ENCODE measurements around the gene ENG. TPM values are rescaled to one million over a fixed set of nuclear protein-coding genes. Genes with fewer than 3 reads are reported as not detected.
"Not testable (repeated sequence)": the region's sequence is repeated elsewhere in the genome, so short reads cannot be mapped to it uniquely, and the experiment has no call there.

ENG gene
- total RNA-seq, 1 donor from 2014 or later = 675 TPM

GRCh38 chr9:127884427-127884911 is 30.0 kb upstream of the ENG start:
- DNase-seq (ENCODE audit: low spot score in 2 of 2) = no peak
- intact Hi-C loops (cut with DNase I) = no loop called here
- Histone ChIP-seq H3K4me3 (no peak overlapping the region), H3K4me1 (peaks cover 0 to 11% of the 10 kb centered on the region in 2 donors), H3K27me3 (no peaks in the 10 kb centered on the region), H3K9me3 (no peaks in the 10 kb centered on the region), H3K27ac (peak overlapping the region; percentile 59 to 63), H3K36me3 (peaks cover 32 to 40% of the 10 kb centered on the region in 2 donors)
- TF ChIP-seq CTCF (IDR thresholded peaks at IDR 0.05) = no peak

- Histone ChIP-seq H3K27ac (peak overlapping the region; percentile 59 to 63), H3K27me3 (no peaks in the 10 kb centered on the region)
- intact Hi-C loops (cut with DNase I) = no loop called here
These were observed 29.5 kb upstream of the ENG start for GRCh38 chr9:127883959-127884358.

GRCh38 chr9:127881715-127882114 is 27.3 kb upstream of the ENG start:
- H3K27ac ChIP-seq; H3K9me3 ChIP-seq; H3K4me3 ChIP-seq; DNase-seq (ENCODE audit: low spot score in 2 of 2); H3K27me3 ChIP-seq; intact Hi-C loops (cut with DNase I): not testable (repeated sequence)
- Histone ChIP-seq H3K4me1 (peaks cover 2 to 20% of the 10 kb centered on the region in 2 donors), H3K36me3 (peaks cover 12 to 15% of the 10 kb centered on the region in 2 donors)

More at GRCh38 chr9:127883959-127884358, 29.5 kb upstream of the ENG start:
- Histone ChIP-seq H3K4me1 (peaks cover 0 to 11% of the 10 kb centered on the region in 2 donors), H3K4me3 (no peak overlapping the region), H3K36me3 (peaks cover 29 to 38% of the 10 kb centered on the region in 2 donors), H3K9me3 (no peaks in the 10 kb centered on the region)
- no peak for DNase-seq (ENCODE audit: low spot score in 2 of 2)
- no peak for TF ChIP-seq CTCF (IDR thresholded peaks at IDR 0.05)

- Histone ChIP-seq H3K27ac (no peak overlapping the region), H3K27me3 (no peaks in the 10 kb centered on the region), H3K4me3 (no peak overlapping the region), H3K4me1 (peaks cover 8 to 32% of the 10 kb centered on the region in 2 donors), H3K9me3 (no peaks in the 10 kb centered on the region), H3K36me3 (peaks cover 0 to 4% of the 10 kb centered on the region in 2 donors)
- DNase-seq (ENCODE audit: low spot score in 2 of 2) = no peak
- no peak for TF ChIP-seq CTCF (IDR thresholded peaks at IDR 0.05)
- intact Hi-C loops (cut with DNase I) = no loop called here
These were observed 25.7 kb upstream of the ENG start for GRCh38 chr9:127880143-127880542.

- Histone ChIP-seq H3K4me3 (no peak overlapping the region), H3K27ac (peak overlapping the region in 1 of 2 donors; percentile 76), H3K9me3 (no peaks in the 10 kb centered on the region), H3K36me3 (peaks cover 0 to 4% of the 10 kb centered on the region in 2 donors), H3K4me1 (peaks cover 16 to 38% of the 10 kb centered on the region in 2 donors), H3K27me3 (no peaks in the 10 kb centered on the region)
- no peak for TF ChIP-seq CTCF (IDR thresholded peaks at IDR 0.05)
- no peak for DNase-seq (ENCODE audit: low spot score in 2 of 2)
- intact Hi-C loops (cut with DNase I) = no loop called here
These were observed 24.4 kb upstream of the ENG start for GRCh38 chr9:127878652-127879390.

- TF ChIP-seq CTCF (IDR thresholded peaks at IDR 0.05) = no peak
- peak overlapping the region; percentile 65 to 67 for H3K4me3 ChIP-seq
- H3K27me3 ChIP-seq = no peaks in the 10 kb centered on the region
- DNase-seq (ENCODE audit: low spot score in 2 of 2) = no peak
- H3K4me1 ChIP-seq = peaks cover 22 to 44% of the 10 kb centered on the region in 2 donors
- H3K27ac ChIP-seq = peak overlapping the region; percentile 76 to 80
- intact Hi-C loops (cut with DNase I) = no loop called here
- no peaks in the 10 kb centered on the region for H3K9me3 ChIP-seq
- peaks cover 0 to 4% of the 10 kb centered on the region in 2 donors for H3K36me3 ChIP-seq
These were observed 23.7 kb upstream of the ENG start for GRCh38 chr9:127878001-127878651.
